ENCODE results near the gene BIRC2. TPM values are rescaled to one million over a fixed set of nuclear protein-coding genes. Genes with fewer than 3 reads are reported as not detected.

The BIRC2 gene
- total RNA-seq, 1 experiment from 2014 or later, result 32.6 TPM

GRCh38 chr11:102382384-102382783 is 35.4 kb downstream of the BIRC2 start:
- intact Hi-C loops (cut with micrococcal nuclease), result no loop called here
- no peaks in the 10 kb centered on the region for H3K9me2 ChIP-seq (ENCODE audit: insufficient read depth)
- ATAC-seq, result no peak
- POLR2A ChIA-PET, result no interaction called here
- no peaks in the 10 kb centered on the region for H3K9me3 ChIP-seq (ENCODE audit: control insufficient read depth in 1 of 2, insufficient read depth in 1 of 2, low read depth in 1 of 2, low read length in 2 of 2)
- H3K27ac ChIP-seq (ENCODE audit: low read depth, low read length), result no peak overlapping the region
- no peaks in the 10 kb centered on the region for H3K27me3 ChIP-seq (ENCODE audit: insufficient read depth, low read length)
- RAD21 ChIA-PET (ENCODE audit: low non-redundant PET in 1 of 2, low total read pairs in 2 of 2, uncharacterized antibody in 2 of 2, unreplicated experiment in 2 of 2), result no interaction called here
- H2AFZ ChIP-seq (ENCODE audit: low read depth, low read length, poor library complexity, severe bottlenecking), result no peak overlapping the region
- TF ChIP-seq EZH2 (IDR thresholded peaks at IDR 0.05), result no peak
- TF ChIP-seq EGR1 (IDR thresholded peaks at IDR 0.05; ENCODE audit: low read depth), result no peak
- no peak for TF ChIP-seq ZFX (IDR thresholded peaks at IDR 0.05)
- no peak for TF ChIP-seq EZH2phosphoT487 (IDR thresholded peaks at IDR 0.05; ENCODE audit: borderline replicate concordance)
- no peak for TF ChIP-seq TCF7L2 (IDR thresholded peaks at IDR 0.05; ENCODE audit: borderline replicate concordance, extremely low read depth, insufficient read depth, insufficient read length)
- no peak overlapping the region for H3K9ac ChIP-seq (ENCODE audit: low read length)
- no peak for DNase-seq (ENCODE audit: low read depth, low spot score)
- H3K36me3 ChIP-seq (ENCODE audit: control insufficient read depth in 1 of 2, insufficient read depth in 2 of 2, low read length in 2 of 2), result peaks cover 21 to 22% of the 10 kb centered on the region in 2 experiments
- H4K20me1 ChIP-seq (ENCODE audit: insufficient read depth), result no peaks in the 10 kb centered on the region
- H3K79me2 ChIP-seq (ENCODE audit: insufficient read depth, low read length), result 0 out of 2 replicates have a peak, but pooled peaks cover 3% of the 10 kb centered on the region
- H3K4me3 ChIP-seq (replicated peaks in 1 of 2; ENCODE audit: low read depth in 1 of 2, low read length in 2 of 2), result no peak overlapping the region
- H3K4me2 ChIP-seq (ENCODE audit: low read length), result no peak overlapping the region
- H3K4me1 ChIP-seq (ENCODE audit: control insufficient read depth in 1 of 2, insufficient read depth in 2 of 2, low read length in 2 of 2), result no peaks in the 10 kb centered on the region
- CTCF ChIA-PET, result interaction anchor here (2.0 kb wide), 1 partner anchor 8 kb away, joined by 8 read pairs; no protein-coding TSS in a partner anchor
- no TSS peak for BruUV-seq (replicated peaks)

- no peak overlapping the region for H3K4me3 ChIP-seq (replicated peaks in 1 of 2; ENCODE audit: low read depth in 1 of 2, low read length in 2 of 2)
- no peak overlapping the region for H2AFZ ChIP-seq (ENCODE audit: low read depth, low read length, poor library complexity, severe bottlenecking)
- no peak for DNase-seq (ENCODE audit: low read depth, low spot score)
- no peak for ATAC-seq
- intact Hi-C loops (cut with micrococcal nuclease), result no loop called here
- RAD21 ChIA-PET (ENCODE audit: low non-redundant PET in 1 of 2, low total read pairs in 2 of 2, uncharacterized antibody in 2 of 2, unreplicated experiment in 2 of 2), result no interaction called here
- H3K4me2 ChIP-seq (ENCODE audit: low read length), result no peak overlapping the region
- BruUV-seq (replicated peaks), result no TSS peak
- no peak overlapping the region for H3K27ac ChIP-seq (ENCODE audit: low read depth, low read length)
- H3K79me2 ChIP-seq (ENCODE audit: insufficient read depth, low read length), result no peaks in the 10 kb centered on the region
- no peak overlapping the region for H3K9ac ChIP-seq (ENCODE audit: low read length)
- no peaks in the 10 kb centered on the region for H3K4me1 ChIP-seq (ENCODE audit: control insufficient read depth in 1 of 2, insufficient read depth in 2 of 2, low read length in 2 of 2)
- no peaks in the 10 kb centered on the region for H3K27me3 ChIP-seq (ENCODE audit: insufficient read depth, low read length)
- H4K20me1 ChIP-seq (ENCODE audit: insufficient read depth), result no peaks in the 10 kb centered on the region
- H3K9me3 ChIP-seq (ENCODE audit: control insufficient read depth in 1 of 2, insufficient read depth in 1 of 2, low read depth in 1 of 2, low read length in 2 of 2), result no peaks in the 10 kb centered on the region
- TF ChIP-seq ZBTB33 (IDR thresholded peaks at IDR 0.05; ENCODE audit: extremely low read depth, insufficient replicate concordance, low read length) (no peak), CEBPB (IDR thresholded peaks at IDR 0.05; ENCODE audit: low read depth) (no peak), REST (IDR thresholded peaks at IDR 0.05; ENCODE audit: low read depth) (no peak), ATF3 (IDR thresholded peaks at IDR 0.05) (no peak), POLR2A (IDR thresholded peaks at IDR 0.05; ENCODE audit: borderline replicate concordance, extremely low read depth, insufficient read depth, insufficient read length) (no peak)
- POLR2A ChIA-PET, result no interaction called here
- H3K36me3 ChIP-seq (ENCODE audit: control insufficient read depth in 1 of 2, insufficient read depth in 2 of 2, low read length in 2 of 2), result peaks cover 13% of the 10 kb centered on the region in 2 experiments
- CTCF ChIA-PET, result no interaction called here
- no peaks in the 10 kb centered on the region for H3K9me2 ChIP-seq (ENCODE audit: insufficient read depth)
These were observed 36.8 kb downstream of the BIRC2 start for GRCh38 chr11:102383839-102384238.

Data from HCT116 (cell line).